Upper lobe of left lung (tissue), 6 donors: ENCODE results near the gene NDUFB1. TPM values are rescaled to one million over a fixed set of nuclear protein-coding genes. Genes with fewer than 3 reads are reported as not detected.

ENCODE experiments used
- ATAC-seq, 2 donors: fragments of 200-7000 bp; cut with Tn5 transposase; one replicate each; pipeline ENCODE4 v1.9.1; 2022; ENCODE audit warnings: mild to moderate bottlenecking in 2 of 2, moderate library complexity in 2 of 2; ENCODE audit not compliant: low FRiP score in 2 of 2
- DNase-seq, 2 donors: peaks; one replicate each; pipeline ENCODE4 v3.0.0-alpha.2; 2019 to 2020
- H3K27ac ChIP-seq, 4 donors: fragments of 200-600 bp; sonication (generic); one replicate each; pipeline ENCODE4 v1.5.1; 2016 to 2019
- H3K27me3 ChIP-seq, 4 donors: fragments of 200-600 bp; sonication (generic); one replicate each; pipeline ENCODE4 v1.5.1; 2017 to 2019
- H3K36me3 ChIP-seq, 4 donors: fragments of 200-600 bp; sonication (generic); one replicate each; pipeline ENCODE4 v1.5.1; 2016 to 2019
- H3K4me1 ChIP-seq, 4 donors: fragments of 200-600 bp; sonication (generic); one replicate each; pipeline ENCODE4 v1.5.1; 2018 to 2019
- H3K4me3 ChIP-seq, 4 donors: fragments of 200-600 bp; sonication (generic); one replicate each; pipeline ENCODE4 v1.5.1; 2017 to 2019; ENCODE audit warnings: mild to moderate bottlenecking in 2 of 4, moderate library complexity in 1 of 4
- H3K9me3 ChIP-seq, 4 donors: fragments of 200-600 bp; sonication (generic); one replicate each; pipeline ENCODE4 v1.5.1; 2018 to 2019
- CTCF ChIP-seq, 6 experiments: fragments of 450-650 bp in 4 of 6; fragments of 200-600 bp in 2 of 6; sonication (generic) in 2 of 6; IDR thresholded peaks; one replicate each; pipeline ENCODE4 v1.5.1; 2016 to 2019; ENCODE audit warnings: antibody characterized with exemption in 6 of 6
- EP300 ChIP-seq, 4 donors: sonication (generic); formaldehyde crosslinking; IDR thresholded peaks; one replicate each; pipeline ENCODE4 v1.5.1; 2017; ENCODE audit warnings: antibody characterized with exemption in 4 of 4, control low read depth in 2 of 4
- POLR2A ChIP-seq, 4 donors: fragments of 450-650 bp; IDR thresholded peaks; one replicate each; pipeline ENCODE4 v1.5.1; 2016 to 2017; ENCODE audit warnings: antibody characterized with exemption in 4 of 4, mild to moderate bottlenecking in 2 of 4
- POLR2AphosphoS5 ChIP-seq, 2 donors: sonication (generic); formaldehyde crosslinking; IDR thresholded peaks; one replicate each; pipeline ENCODE4 v1.5.1; 2017; ENCODE audit warnings: antibody characterized with exemption in 2 of 2
- WGBS, 2 donors: methylation state at CpG; one replicate each; pipeline ENCODE4 v1.1.5; 2017 to 2018; 5-methylcytosine and 5-hydroxymethylcytosine counted together
- total RNA-seq, 6 donors: library from RNA; depleted of rRNA in 4 of 6; stranded (reverse); fragments of >200 nt in 4 of 6; gene quantifications; one replicate each; pipeline versions ENCODE4 v1.1.0 to v1.2.1, GENCODE V29; 2016 to 2021
- donor health status: DM: no; HTN: no; CAD: no; lungs with moderate emphysema.
- donor health status: DM: no; HTN: yes; CAD: no; lungs with severe emphysema.

NDUFB1 gene
- total RNA-seq, 6 donors from 2014 or later = 101 to 234 (median 168) TPM

DNA sequence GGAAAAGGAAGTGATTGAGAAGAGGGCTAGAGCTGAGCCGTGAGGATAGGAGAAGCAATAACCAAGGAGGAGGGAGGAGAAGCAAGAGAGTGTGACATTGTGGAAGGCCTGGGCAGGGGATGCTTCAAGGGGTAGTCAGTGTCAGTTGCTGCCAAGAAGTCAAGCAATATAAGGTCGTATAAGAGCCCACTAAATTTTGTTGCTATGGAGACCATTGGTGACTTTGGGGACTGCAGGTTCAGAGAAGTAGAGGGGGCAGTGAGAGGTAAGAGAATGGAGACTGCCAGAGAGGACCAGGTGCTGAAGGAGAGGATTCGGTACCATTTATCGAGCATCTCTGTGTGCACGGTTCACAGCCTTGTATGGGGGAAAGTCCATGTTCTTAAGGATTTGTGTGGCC lies 12.0 kb downstream of the NDUFB1 start:
- WGBS, 2 donors = 80 to 82% methylated on average over 5 of the region's 5 CpGs
- Histone ChIP-seq H3K4me1 (peaks cover 8 to 17% (median 14%) of the 10 kb centered on the region in 4 donors), H3K4me3 (no peak overlapping the region), H3K36me3 (no peaks in the 10 kb centered on the region), H3K27me3 (no peaks in the 10 kb centered on the region), H3K9me3 (no peaks in the 10 kb centered on the region), H3K27ac (no peak overlapping the region)
- ATAC-seq (no peak), DNase-seq (no peak)
- TF ChIP-seq POLR2AphosphoS5 (IDR thresholded peaks at IDR 0.05) (no peak), POLR2A (IDR thresholded peaks at IDR 0.05) (no peak), EP300 (IDR thresholded peaks at IDR 0.05) (no peak), CTCF (IDR thresholded peaks at IDR 0.05) (no peak)

DNA sequence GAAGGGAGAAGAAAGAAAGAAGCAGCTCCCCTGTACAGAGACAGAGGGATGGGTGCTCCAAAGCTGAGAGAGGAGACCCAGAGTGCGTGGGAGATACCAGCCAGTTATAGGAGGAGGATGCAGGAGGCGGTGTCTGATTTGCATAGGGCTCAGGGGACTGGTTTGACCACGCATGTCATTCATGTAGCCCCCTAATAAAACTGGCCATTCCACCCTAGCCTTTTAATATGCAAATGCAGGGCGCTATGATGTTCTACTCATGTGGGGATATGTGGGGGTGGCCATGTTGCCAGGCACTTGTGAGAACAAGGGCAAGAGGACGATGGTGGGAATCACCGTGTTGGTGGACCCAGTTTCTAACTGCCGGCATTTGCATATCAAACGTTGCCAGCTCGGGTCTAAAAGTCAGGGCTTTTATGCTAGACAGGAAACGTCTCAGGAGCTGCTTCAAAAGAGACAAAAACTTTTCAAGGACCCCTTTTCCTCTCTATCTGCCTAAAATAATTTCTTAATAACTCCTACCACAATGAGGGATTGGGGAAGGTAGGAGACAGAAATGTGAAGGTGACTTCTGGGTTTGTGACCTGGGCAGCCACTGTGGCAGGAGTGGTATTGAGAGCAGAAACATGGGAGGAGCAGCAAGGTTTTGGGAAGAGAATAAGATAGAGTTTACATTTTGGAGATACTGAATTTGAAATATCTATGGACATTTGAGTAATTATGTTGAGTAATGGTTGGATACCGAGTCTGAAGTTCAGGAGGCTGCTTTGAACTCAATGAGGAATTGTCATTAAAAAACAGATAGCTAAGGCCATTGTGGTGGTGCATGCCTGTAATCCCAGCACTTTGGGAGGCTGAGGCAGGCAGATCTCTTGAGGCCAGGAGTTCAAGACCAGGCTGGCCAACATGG lies 12.9 kb downstream of the NDUFB1 start:
- Histone ChIP-seq H3K4me3 (no peak overlapping the region), H3K9me3 (no peaks in the 10 kb centered on the region), H3K36me3 (no peaks in the 10 kb centered on the region), H3K27me3 (no peaks in the 10 kb centered on the region), H3K27ac (no peak overlapping the region), H3K4me1 (peaks cover 14 to 25% (median 22%) of the 10 kb centered on the region in 4 donors)
- 32% methylated on average over 11 of the region's 11 CpGs for WGBS, 2 donors
- no peak for ATAC-seq
- DNase-seq = no peak
- TF ChIP-seq POLR2A (IDR thresholded peaks at IDR 0.05) = no peak
- no peak for TF ChIP-seq CTCF (IDR thresholded peaks at IDR 0.05)
- no peak for TF ChIP-seq EP300 (IDR thresholded peaks at IDR 0.05)
- TF ChIP-seq POLR2AphosphoS5 (IDR thresholded peaks at IDR 0.05) = no peak

DNA sequence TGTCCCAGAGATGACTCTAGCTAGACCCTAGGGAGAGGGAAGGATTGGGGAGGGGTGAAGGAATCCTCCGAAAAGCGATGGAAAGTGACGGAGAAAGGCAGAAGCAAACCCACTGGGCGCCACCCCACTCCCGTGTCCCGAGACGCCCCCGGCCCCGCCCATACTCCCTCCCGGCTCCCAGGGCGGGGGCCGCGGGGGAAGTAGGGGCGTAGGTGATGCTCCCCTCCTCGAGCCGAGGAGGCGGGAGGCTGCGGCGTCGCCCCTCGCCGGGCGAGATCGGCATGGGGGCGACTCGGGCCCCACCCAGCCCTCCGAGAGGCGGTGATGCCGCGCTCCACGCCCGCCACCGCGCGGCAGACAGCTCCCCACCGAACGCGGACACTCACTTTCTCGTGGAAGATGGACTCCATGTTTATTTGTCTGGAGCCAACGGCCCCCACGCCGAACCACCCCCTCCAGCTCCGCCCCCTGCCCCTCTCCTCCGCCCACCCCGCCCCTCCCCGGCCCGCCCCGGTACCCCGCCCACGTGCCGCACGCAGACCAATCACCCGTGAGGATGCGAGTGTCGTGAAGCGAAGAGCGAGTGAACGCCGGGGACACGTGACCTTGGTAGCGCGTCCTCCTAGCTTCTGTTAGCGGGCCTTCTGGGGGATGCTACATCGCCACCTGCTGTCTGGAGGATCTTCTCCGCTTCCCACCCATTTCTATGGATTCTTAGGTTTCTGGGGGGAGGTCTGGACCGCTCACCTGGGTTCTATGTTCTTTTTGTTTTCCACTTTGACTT lies 15.2 kb downstream of the NDUFB1 start, which contains the start of gene ATXN3:
TSS of gene ATXN3 (minus strand) at position 440 of the 784 bp plus-strand sequence. CDS start at position 410, 30 bp downstream.
- TF ChIP-seq POLR2A (IDR thresholded peaks at IDR 0.05) (peak in 3 of 4 donors; percentile 59 to 76 (median 59)), CTCF (IDR thresholded peaks at IDR 0.05) (peak; percentile 46 to 79 (median 71)), EP300 (IDR thresholded peaks at IDR 0.05) (no peak), POLR2AphosphoS5 (IDR thresholded peaks at IDR 0.05) (peak; percentile 43 to 66)
- WGBS, 2 donors = 2 to 3% methylated on average over 19 to 23 of the region's 66 CpGs

DNA sequence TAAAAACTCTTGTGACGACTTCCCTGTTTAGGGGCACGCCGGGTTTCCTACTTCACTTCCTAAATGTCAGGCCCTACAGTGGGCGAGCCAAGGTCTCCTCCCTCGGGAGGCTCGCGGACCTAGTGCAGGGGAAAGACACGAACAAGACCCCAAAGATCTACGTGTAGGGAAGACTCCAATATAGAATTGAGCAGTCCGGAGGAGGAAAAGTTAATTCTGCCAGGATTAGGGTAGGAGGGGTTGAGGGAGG lies 15.7 kb downstream of the NDUFB1 start:
- Histone ChIP-seq H3K36me3 (no peaks in the 10 kb centered on the region), H3K4me3 (peak overlapping the region; percentile 74 to 97 (median 97)), H3K27ac (peak overlapping the region; percentile 90 to 98 (median 96)), H3K4me1 (peaks cover 24 to 42% (median 34%) of the 10 kb centered on the region in 4 donors), H3K9me3 (no peaks in the 10 kb centered on the region), H3K27me3 (no peaks in the 10 kb centered on the region)
- ATAC-seq (peak; percentile 46 to 66), DNase-seq (peak in 1 of 2 donors; percentile 62)
- 0% methylated on average over 10 of the region's 10 CpGs for WGBS, 2 donors
- TF ChIP-seq CTCF (IDR thresholded peaks at IDR 0.05) = no peak
- TF ChIP-seq POLR2A (IDR thresholded peaks at IDR 0.05) = no peak
- peak in 1 of 2 donors; percentile 34 for TF ChIP-seq POLR2AphosphoS5 (IDR thresholded peaks at IDR 0.05)

More for the DNA sequence above, 15.2 kb downstream of the NDUFB1 start, which contains the start of gene ATXN3:
- Histone ChIP-seq H3K27me3 (no peaks in the 10 kb centered on the region), H3K4me3 (peak within 1 kb of the TSS; percentile 74 to 97 (median 97)), H3K9me3 (no peaks in the 10 kb centered on the region), H3K27ac (peak within 1 kb of the TSS; percentile 90 to 98 (median 96)), H3K4me1 (peaks cover 24 to 42% (median 33%) of the 10 kb centered on the region in 4 donors), H3K36me3 (no peaks in the 10 kb centered on the region)
- ATAC-seq (peak; percentile 97 to 98), DNase-seq (peak; percentile 97 to 98)
